Endothelial cell of umbilical vein (primary cell): ENCODE measurements around the gene VIPR2. TPM values are rescaled to one million over a fixed set of nuclear protein-coding genes. Genes with fewer than 3 reads are reported as not detected.

Experiments
- BruUV-seq: library from RNA; stranded (reverse); fragments of 400-500 nt; replicated peaks from 2 replicates; lab custom pipeline; 2021; lab: Mats Ljungman, UMichigan
- CTCF ChIA-PET: fragments of 300-600, 350-600 bp; sonication (Branson Sonifier 250); formaldehyde crosslinking; loops from one replicate; lab custom pipeline; 2021; ENCODE audit warnings: antibody characterized with exemption, inconsistent platforms; lab: Charles Lee
- POLR2A ChIA-PET: fragments of 300-600, 350-600 bp; sonication (Branson Sonifier 250); formaldehyde crosslinking; loops from one replicate; lab custom pipeline; 2021; ENCODE audit warnings: antibody characterized with exemption, inconsistent platforms; lab: Charles Lee
- DNase-seq: peaks from one replicate; pipeline ENCODE4 v3.0.0-alpha.2; 2011; ENCODE audit warnings: low read depth, low spot score
- FAIRE-seq: peaks from 2 replicates; lab custom pipeline; 2011; peaks lifted over from hg19 to GRCh38; lab: Jason Lieb, UNC
- H2AFZ ChIP-seq: 2 replicates; pipeline ENCODE4 v1.6.0; 2012; ENCODE audit warnings: low read depth, low read length, control low read depth, inconsistent platforms
- H3K27ac ChIP-seq: 2 replicates; pipeline ENCODE4 v1.5.1; 2011; ENCODE audit warnings: low read depth, mild to moderate bottlenecking, control low read depth, low read length, moderate library complexity; ENCODE audit not compliant: insufficient read depth
- H3K27me3 ChIP-seq, 2 experiments: 2 replicates each; pipeline versions ENCODE4 v1.6.0 to v1.6.1; 2011; ENCODE audit warnings: low read length in 2 of 2, mixed read lengths in 1 of 2; ENCODE audit not compliant: control insufficient read depth in 2 of 2, insufficient read depth in 2 of 2
- H3K36me3 ChIP-seq, 2 experiments: 2 replicates in 1 of 2; 3 replicates in 1 of 2; pipeline ENCODE4 v1.5.1; 2011; ENCODE audit warnings: low read length in 2 of 2, mild to moderate bottlenecking in 1 of 2, moderate library complexity in 1 of 2; ENCODE audit not compliant: control insufficient read depth in 2 of 2, insufficient read depth in 2 of 2; ENCODE audit errors: extremely low read depth in 1 of 2
- H3K4me1 ChIP-seq: 3 replicates; pipeline ENCODE4 v1.5.1; 2011; ENCODE audit warnings: mild to moderate bottlenecking, low read length; ENCODE audit not compliant: control insufficient read depth, insufficient read depth; ENCODE audit errors: extremely low read depth
- H3K4me2 ChIP-seq: 2 replicates; pipeline ENCODE4 v1.6.1; 2011; ENCODE audit warnings: low read length, control low read depth, mixed read lengths; ENCODE audit not compliant: insufficient read depth
- H3K4me3 ChIP-seq, 3 experiments: fragments of 200-600 bp in 1 of 3; sonication (generic), shearing (Covaris generic) in 1 of 3; replicated peaks in 1 of 3; 2 replicates each; pipeline ENCODE4 v1.5.1; 2011 to 2016; ENCODE audit warnings: control low read depth in 3 of 3, low read length in 3 of 3, mild to moderate bottlenecking in 2 of 3, inconsistent platforms in 1 of 3, low read depth in 1 of 3, moderate library complexity in 1 of 3; ENCODE audit not compliant: insufficient read depth in 1 of 3
- H3K79me2 ChIP-seq: 2 replicates; pipeline ENCODE4 v1.6.0; 2012; ENCODE audit warnings: low read length, inconsistent platforms; ENCODE audit not compliant: control insufficient read depth, insufficient read depth
- H3K9ac ChIP-seq: replicated peaks from 2 replicates; pipeline ENCODE3; 2011; ENCODE audit warnings: low read length, control low read depth; ENCODE audit not compliant: insufficient read depth; ENCODE audit errors: extremely low read depth
- H3K9me1 ChIP-seq: replicated peaks from 3 replicates; pipeline ENCODE4 v1.6.0; 2011; ENCODE audit warnings: mild to moderate bottlenecking, low read length; ENCODE audit not compliant: control insufficient read depth, insufficient read depth; ENCODE audit errors: extremely low read depth
- H3K9me3 ChIP-seq: replicated peaks from 2 replicates; pipeline ENCODE4 v1.5.1; 2012; ENCODE audit warnings: low read length, inconsistent platforms; ENCODE audit not compliant: control insufficient read depth, insufficient read depth
- H4K20me1 ChIP-seq: replicated peaks from 2 replicates; pipeline ENCODE3; 2011; ENCODE audit warnings: mild to moderate bottlenecking, low read length; ENCODE audit not compliant: control insufficient read depth, insufficient read depth; ENCODE audit errors: extremely low read depth
- EZH2 ChIP-seq: IDR thresholded peaks from 2 replicates; pipeline ENCODE4 v1.6.1; 2012; ENCODE audit warnings: borderline replicate concordance, low read depth, mild to moderate bottlenecking, moderate library complexity, low read length, inconsistent platforms; ENCODE audit not compliant: severe bottlenecking
- FOS ChIP-seq: IDR thresholded peaks from 2 replicates; pipeline ENCODE4 v1.6.1; 2011; ENCODE audit warnings: mild to moderate bottlenecking, low read length, moderate library complexity, borderline replicate concordance; ENCODE audit not compliant: insufficient read depth
- GATA2 ChIP-seq: IDR thresholded peaks from 2 replicates; pipeline ENCODE4 v1.7.0; 2011; ENCODE audit warnings: low read depth, mild to moderate bottlenecking, moderate library complexity, mixed read lengths, low read length; ENCODE audit not compliant: insufficient read length, insufficient read depth
- JUN ChIP-seq: IDR thresholded peaks from 2 replicates; pipeline ENCODE4 v1.6.1; 2011; ENCODE audit warnings: borderline replicate concordance, low read depth; ENCODE audit not compliant: insufficient read length, insufficient read depth
- MYC ChIP-seq: IDR thresholded peaks from one replicate; pipeline ENCODE4 v1.6.1; 2011; ENCODE audit warnings: mild to moderate bottlenecking, low read depth, low read length
- POLR2A ChIP-seq: IDR thresholded peaks from 2 replicates; pipeline ENCODE4 v1.6.1; 2012; ENCODE audit warnings: low read depth, mild to moderate bottlenecking, control low read depth, low read length
- POLR2AphosphoS5 ChIP-seq: IDR thresholded peaks from 2 replicates; pipeline ENCODE4 v1.6.1; 2012; ENCODE audit warnings: low read depth, mild to moderate bottlenecking, control low read depth, low read length, moderate library complexity; ENCODE audit not compliant: insufficient read depth
- dilution Hi-C: fragments of 300-500 bp; cut with MboI; formaldehyde crosslinking; loops from one replicate; pipeline ENCODE4 v1.15.0; 2019; ENCODE audit warnings: low sequenced_read_pairs; ENCODE audit not compliant: extremely low pct_ligation_motif_present
- intact Hi-C: fragments of 100-400 bp; cut with micrococcal nuclease; formaldehyde crosslinking; loops from one replicate; pipeline ENCODE4 v1.10.0; 2022
- polyA plus RNA-seq, 4 experiments: library from polyadenylated mRNA; depleted of rRNA in 3 of 4; stranded (reverse) in 3 of 4; unstranded in 1 of 4; fragments of >200 nt; gene quantifications; 2 replicates each; pipeline versions ENCODE4 v1.2.1 to v1.2.3, GENCODE V29; 2011 to 2012; ENCODE audit warnings: missing spikeins in 1 of 4
- total RNA-seq: library from RNA; stranded (reverse); gene quantifications from 2 replicates; pipeline ENCODE4 v1.2.3, GENCODE V29; 2021
- TF ChIP-seq, protein P1 (sequence below): IDR thresholded peaks from 2 replicates; pipeline ENCODE4 v1.6.1; 2011; ENCODE audit not compliant: insufficient read depth, insufficient read length
- TF ChIP-seq, protein P2 (sequence below), 2 donors: IDR thresholded peaks; 1 replicate in 1 of 2; 2 replicates in 1 of 2; pipeline ENCODE4 v1.5.1; 2011; ENCODE audit warnings: low read length in 2 of 2, mild to moderate bottlenecking in 2 of 2, moderate library complexity in 2 of 2, control low read depth in 1 of 2, inconsistent platforms in 1 of 2, low read depth in 1 of 2; ENCODE audit not compliant: insufficient read depth in 1 of 2; ENCODE audit errors: extremely low read depth in 1 of 2

VIPR2 gene
- total and polyA plus RNA-seq, 2 donors (not counting 3 experiments of a cell fraction or from before 2014, with no cell fraction given): not detected

DNA sequence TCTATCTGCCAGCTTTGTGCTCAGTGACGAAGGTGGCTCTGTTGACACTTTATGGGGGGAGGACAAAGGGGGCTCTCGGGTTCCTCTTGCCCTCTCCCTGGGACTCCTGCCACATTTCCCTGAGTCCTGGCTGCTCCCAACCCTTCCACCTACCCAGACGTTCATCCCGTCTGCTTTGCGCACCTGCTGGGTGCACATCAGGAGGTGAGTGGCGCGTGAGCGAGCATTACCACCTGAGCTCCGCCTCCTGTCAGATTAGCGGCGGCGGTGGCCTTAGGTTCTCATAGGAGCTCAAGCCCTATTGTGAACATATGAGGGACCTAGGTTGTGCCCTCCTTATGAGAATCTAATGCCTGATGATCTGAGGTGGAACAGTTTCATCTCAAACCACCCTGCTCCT, 151.1 kb downstream of the VIPR2 start:
- H2AFZ ChIP-seq: no peak overlapping the region
- no peaks in the 10 kb centered on the region for H3K9me1 ChIP-seq
- ChIA-PET CTCF (no interaction called here), POLR2A (no interaction called here)
- H4K20me1 ChIP-seq: no peaks in the 10 kb centered on the region
- TF ChIP-seq POLR2AphosphoS5 (no peak), EZH2 (no peak), MYC (no peak), GATA2 (no peak), JUN (no peak), FOS (no peak), POLR2A (no peak)
- TF ChIP-seq, protein P1, sequence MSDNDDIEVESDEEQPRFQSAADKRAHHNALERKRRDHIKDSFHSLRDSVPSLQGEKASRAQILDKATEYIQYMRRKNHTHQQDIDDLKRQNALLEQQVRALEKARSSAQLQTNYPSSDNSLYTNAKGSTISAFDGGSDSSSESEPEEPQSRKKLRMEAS: no peak
- TF ChIP-seq, protein P2, sequence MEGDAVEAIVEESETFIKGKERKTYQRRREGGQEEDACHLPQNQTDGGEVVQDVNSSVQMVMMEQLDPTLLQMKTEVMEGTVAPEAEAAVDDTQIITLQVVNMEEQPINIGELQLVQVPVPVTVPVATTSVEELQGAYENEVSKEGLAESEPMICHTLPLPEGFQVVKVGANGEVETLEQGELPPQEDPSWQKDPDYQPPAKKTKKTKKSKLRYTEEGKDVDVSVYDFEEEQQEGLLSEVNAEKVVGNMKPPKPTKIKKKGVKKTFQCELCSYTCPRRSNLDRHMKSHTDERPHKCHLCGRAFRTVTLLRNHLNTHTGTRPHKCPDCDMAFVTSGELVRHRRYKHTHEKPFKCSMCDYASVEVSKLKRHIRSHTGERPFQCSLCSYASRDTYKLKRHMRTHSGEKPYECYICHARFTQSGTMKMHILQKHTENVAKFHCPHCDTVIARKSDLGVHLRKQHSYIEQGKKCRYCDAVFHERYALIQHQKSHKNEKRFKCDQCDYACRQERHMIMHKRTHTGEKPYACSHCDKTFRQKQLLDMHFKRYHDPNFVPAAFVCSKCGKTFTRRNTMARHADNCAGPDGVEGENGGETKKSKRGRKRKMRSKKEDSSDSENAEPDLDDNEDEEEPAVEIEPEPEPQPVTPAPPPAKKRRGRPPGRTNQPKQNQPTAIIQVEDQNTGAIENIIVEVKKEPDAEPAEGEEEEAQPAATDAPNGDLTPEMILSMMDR (IDR thresholded peaks at IDR 0.05; ENCODE audit: extremely low read depth in 1 of 2, insufficient read depth in 1 of 2, low read depth in 1 of 2, low read length in 2 of 2): no peak
- no peak for DNase-seq
- H3K9ac ChIP-seq: no peak overlapping the region
- peaks cover 3 to 5% of the 10 kb centered on the region in 2 experiments for H3K27me3 ChIP-seq
- no TSS peak for BruUV-seq
- H3K4me3 ChIP-seq: no peak overlapping the region
- no peaks in the 10 kb centered on the region for H3K4me1 ChIP-seq
- no peak overlapping the region for H3K4me2 ChIP-seq
- H3K36me3 ChIP-seq: no peaks in the 10 kb centered on the region
- H3K9me3 ChIP-seq: no peaks in the 10 kb centered on the region
- H3K27ac ChIP-seq: no peak overlapping the region
- H3K79me2 ChIP-seq: no peaks in the 10 kb centered on the region
- dilution Hi-C loops: no loop called here
- no peak for FAIRE-seq
- intact Hi-C loops: no loop called here
